Measurements from ENCODE around the gene HSD17B2. TPM values are rescaled to one million over a fixed set of nuclear protein-coding genes. Genes with fewer than 3 reads are reported as not detected.

Gene HSD17B2
- total and polyA plus RNA-seq, 4 donors = 47.7 to 126 (median 103) TPM

DNA sequence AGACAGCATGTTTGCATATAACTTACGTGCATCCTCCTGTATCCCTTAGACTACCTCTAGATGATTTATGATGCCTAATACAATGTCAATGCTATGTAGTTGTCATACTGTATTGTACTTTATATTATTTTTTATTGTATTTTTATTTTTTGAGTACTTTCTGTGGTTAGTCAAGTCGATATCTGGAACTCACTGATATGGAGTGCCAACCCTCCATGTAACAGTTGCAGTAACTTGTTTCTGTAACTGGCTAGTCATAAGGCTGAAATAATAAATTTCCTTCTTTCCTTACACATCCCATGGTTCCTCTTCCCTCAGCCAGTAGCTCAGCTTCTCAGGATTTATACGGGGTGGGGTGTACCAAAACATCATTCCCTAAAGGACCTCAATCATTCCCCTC, 111.5 kb downstream of the HSD17B2 start:
- Histone ChIP-seq H3K4me3 (ENCODE audit: low read depth in 1 of 3, low read length in 3 of 3) (no peak overlapping the region), H3K36me3 (ENCODE audit: control insufficient read depth in 4 of 4, insufficient read depth in 3 of 4, low read depth in 1 of 4, low read length in 3 of 4) (peaks cover 0 to 19% (median 13%) of the 10 kb centered on the region in 4 donors), H3K9me3 (ENCODE audit: control insufficient read depth in 4 of 4, low read length in 3 of 4) (peaks cover 0 to 3% (median 0%) of the 10 kb centered on the region in 4 donors), H3K27me3 (ENCODE audit: control insufficient read depth in 4 of 4, insufficient read depth in 4 of 4, low read length in 3 of 4) (no peaks in the 10 kb centered on the region), H3K9ac (ENCODE audit: low read depth in 1 of 2, low read length in 2 of 2) (no peak overlapping the region), H3K4me1 (ENCODE audit: control insufficient read depth in 4 of 4, insufficient read depth in 4 of 4, low read length in 3 of 4) (no peaks in the 10 kb centered on the region), H3K27ac (ENCODE audit: low read depth in 1 of 2, low read length in 2 of 2) (no peak overlapping the region)
- WGBS = 64% methylated on average over 3 of the region's 3 CpGs
- DNase-seq (ENCODE audit: low spot score) = no peak
- no peak for TF ChIP-seq SP1 (IDR thresholded peaks at IDR 0.05)
- TF ChIP-seq, protein P1, sequence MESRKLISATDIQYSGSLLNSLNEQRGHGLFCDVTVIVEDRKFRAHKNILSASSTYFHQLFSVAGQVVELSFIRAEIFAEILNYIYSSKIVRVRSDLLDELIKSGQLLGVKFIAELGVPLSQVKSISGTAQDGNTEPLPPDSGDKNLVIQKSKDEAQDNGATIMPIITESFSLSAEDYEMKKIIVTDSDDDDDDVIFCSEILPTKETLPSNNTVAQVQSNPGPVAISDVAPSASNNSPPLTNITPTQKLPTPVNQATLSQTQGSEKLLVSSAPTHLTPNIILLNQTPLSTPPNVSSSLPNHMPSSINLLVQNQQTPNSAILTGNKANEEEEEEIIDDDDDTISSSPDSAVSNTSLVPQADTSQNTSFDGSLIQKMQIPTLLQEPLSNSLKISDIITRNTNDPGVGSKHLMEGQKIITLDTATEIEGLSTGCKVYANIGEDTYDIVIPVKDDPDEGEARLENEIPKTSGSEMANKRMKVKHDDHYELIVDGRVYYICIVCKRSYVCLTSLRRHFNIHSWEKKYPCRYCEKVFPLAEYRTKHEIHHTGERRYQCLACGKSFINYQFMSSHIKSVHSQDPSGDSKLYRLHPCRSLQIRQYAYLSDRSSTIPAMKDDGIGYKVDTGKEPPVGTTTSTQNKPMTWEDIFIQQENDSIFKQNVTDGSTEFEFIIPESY (IDR thresholded peaks at IDR 0.05) = no peak

DNA sequence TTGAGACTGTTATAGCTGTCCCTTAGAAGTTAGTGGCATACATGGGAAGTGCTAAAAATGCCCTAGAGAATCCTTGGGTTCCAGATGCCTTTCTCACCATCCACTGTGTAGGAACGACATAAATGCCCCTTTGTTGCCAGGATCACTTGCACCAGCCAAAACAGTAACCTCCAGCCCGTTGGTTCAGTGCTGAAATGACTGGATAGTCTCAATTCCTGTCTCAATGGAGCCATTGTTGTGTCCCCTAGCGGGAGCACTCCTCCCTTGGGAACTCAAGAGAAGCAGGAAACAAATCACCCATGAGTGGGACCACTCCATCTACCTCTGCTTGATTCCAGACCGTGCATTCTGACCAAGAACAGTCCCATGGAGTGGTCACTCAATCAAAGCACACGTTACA, 111.9 kb downstream of the HSD17B2 start:
- 94% methylated on average over 5 of the region's 5 CpGs for WGBS
- Histone ChIP-seq H3K27me3 (ENCODE audit: control insufficient read depth in 4 of 4, insufficient read depth in 4 of 4, low read length in 3 of 4) (no peaks in the 10 kb centered on the region), H3K27ac (ENCODE audit: low read depth in 1 of 2, low read length in 2 of 2) (no peak overlapping the region), H3K36me3 (ENCODE audit: control insufficient read depth in 4 of 4, insufficient read depth in 3 of 4, low read depth in 1 of 4, low read length in 3 of 4) (peaks cover 0 to 19% (median 13%) of the 10 kb centered on the region in 4 donors), H3K4me1 (ENCODE audit: control insufficient read depth in 4 of 4, insufficient read depth in 4 of 4, low read length in 3 of 4) (no peaks in the 10 kb centered on the region), H3K4me3 (ENCODE audit: low read depth in 1 of 3, low read length in 3 of 3) (no peak overlapping the region), H3K9me3 (ENCODE audit: control insufficient read depth in 4 of 4, low read length in 3 of 4) (peaks cover 0 to 3% (median 0%) of the 10 kb centered on the region in 4 donors), H3K9ac (ENCODE audit: low read depth in 1 of 2, low read length in 2 of 2) (no peak overlapping the region)
- TF ChIP-seq EGR1 (IDR thresholded peaks at IDR 0.05; ENCODE audit: low read depth in 2 of 2) (no peak), NR2F2 (IDR thresholded peaks at IDR 0.05) (no peak), FOXA2 (IDR thresholded peaks at IDR 0.05) (no peak), RXRA (IDR thresholded peaks at IDR 0.05) (no peak), HNF4G (IDR thresholded peaks at IDR 0.05) (no peak), RAD21 (IDR thresholded peaks at IDR 0.05) (no peak)
- TF ChIP-seq, protein P2, sequence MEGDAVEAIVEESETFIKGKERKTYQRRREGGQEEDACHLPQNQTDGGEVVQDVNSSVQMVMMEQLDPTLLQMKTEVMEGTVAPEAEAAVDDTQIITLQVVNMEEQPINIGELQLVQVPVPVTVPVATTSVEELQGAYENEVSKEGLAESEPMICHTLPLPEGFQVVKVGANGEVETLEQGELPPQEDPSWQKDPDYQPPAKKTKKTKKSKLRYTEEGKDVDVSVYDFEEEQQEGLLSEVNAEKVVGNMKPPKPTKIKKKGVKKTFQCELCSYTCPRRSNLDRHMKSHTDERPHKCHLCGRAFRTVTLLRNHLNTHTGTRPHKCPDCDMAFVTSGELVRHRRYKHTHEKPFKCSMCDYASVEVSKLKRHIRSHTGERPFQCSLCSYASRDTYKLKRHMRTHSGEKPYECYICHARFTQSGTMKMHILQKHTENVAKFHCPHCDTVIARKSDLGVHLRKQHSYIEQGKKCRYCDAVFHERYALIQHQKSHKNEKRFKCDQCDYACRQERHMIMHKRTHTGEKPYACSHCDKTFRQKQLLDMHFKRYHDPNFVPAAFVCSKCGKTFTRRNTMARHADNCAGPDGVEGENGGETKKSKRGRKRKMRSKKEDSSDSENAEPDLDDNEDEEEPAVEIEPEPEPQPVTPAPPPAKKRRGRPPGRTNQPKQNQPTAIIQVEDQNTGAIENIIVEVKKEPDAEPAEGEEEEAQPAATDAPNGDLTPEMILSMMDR (IDR thresholded peaks at IDR 0.05; ENCODE audit: low read depth, low read length, missing input control) = no peak
- TF ChIP-seq, protein P3, sequence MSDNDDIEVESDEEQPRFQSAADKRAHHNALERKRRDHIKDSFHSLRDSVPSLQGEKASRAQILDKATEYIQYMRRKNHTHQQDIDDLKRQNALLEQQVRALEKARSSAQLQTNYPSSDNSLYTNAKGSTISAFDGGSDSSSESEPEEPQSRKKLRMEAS (IDR thresholded peaks at IDR 0.05) = no peak
- no peak for DNase-seq (ENCODE audit: low spot score)

DNA sequence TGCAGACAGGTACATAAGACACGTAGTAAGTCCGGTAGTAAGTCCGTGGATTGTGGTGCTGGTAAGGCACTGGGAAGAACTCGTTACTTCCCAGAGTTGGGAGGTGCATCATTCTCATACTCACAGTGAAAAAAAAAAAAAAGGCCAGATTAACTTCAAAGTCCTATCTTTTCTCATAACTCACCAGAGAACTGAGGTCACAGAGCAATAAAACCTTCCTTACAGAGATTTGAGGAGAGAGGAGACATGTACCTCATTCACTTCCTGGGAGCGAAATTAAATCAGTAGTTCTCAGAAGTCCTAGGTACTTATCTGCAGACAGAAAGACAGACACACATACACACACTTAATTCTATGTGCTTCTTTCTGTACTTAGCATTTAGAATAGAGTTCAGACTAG, 112.5 kb downstream of the HSD17B2 start:
- H3K9ac ChIP-seq (ENCODE audit: low read depth in 1 of 2, low read length in 2 of 2) = no peak overlapping the region
- H3K4me3 ChIP-seq (ENCODE audit: low read depth in 1 of 3, low read length in 3 of 3) = no peak overlapping the region
- DNase-seq (ENCODE audit: low spot score) = no peak
- WGBS = 98% methylated on average over 5 of the region's 5 CpGs
- no peak for TF ChIP-seq NR2F2 (IDR thresholded peaks at IDR 0.05)
- no peak for TF ChIP-seq FOXA2 (IDR thresholded peaks at IDR 0.05)
- TF ChIP-seq JUND (IDR thresholded peaks at IDR 0.05) = no peak
- no peak for TF ChIP-seq FOXA1 (IDR thresholded peaks at IDR 0.05)
- TF ChIP-seq GABPA (IDR thresholded peaks at IDR 0.05 in 1 of 2, conservative IDR thresholded peaks at IDR 0.05 in 1 of 2) = no peak
- H3K9me3 ChIP-seq (ENCODE audit: control insufficient read depth in 4 of 4, low read length in 3 of 4) = peaks cover 0 to 3% (median 0%) of the 10 kb centered on the region in 4 donors
- H3K27ac ChIP-seq (ENCODE audit: low read depth in 1 of 2, low read length in 2 of 2) = no peak overlapping the region
- H3K4me1 ChIP-seq (ENCODE audit: control insufficient read depth in 4 of 4, insufficient read depth in 4 of 4, low read length in 3 of 4) = no peaks in the 10 kb centered on the region
- H3K27me3 ChIP-seq (ENCODE audit: control insufficient read depth in 4 of 4, insufficient read depth in 4 of 4, low read length in 3 of 4) = no peaks in the 10 kb centered on the region
- peaks cover 0 to 19% (median 13%) of the 10 kb centered on the region in 4 donors for H3K36me3 ChIP-seq (ENCODE audit: control insufficient read depth in 4 of 4, insufficient read depth in 3 of 4, low read depth in 1 of 4, low read length in 3 of 4)

Other genes starting within 250 kb of the HSD17B2 start
- 1 to 10 TPM; 3.0 to 6.5 TPM for gene SDR42E1, start 23.8 kb upstream of the HSD17B2 start, total RNA-seq
- 1 to 10 TPM; 1.9 to 3.5 TPM for gene SDR42E1, start 23.8 kb upstream of the HSD17B2 start, polyA plus RNA-seq
- gene MPHOSPH6, start 135.0 kb downstream of the HSD17B2 start, total RNA-seq = 10 to 100 TPM; 10.1 to 15.1 TPM
- 10 to 100 TPM in 1 of 2 donors, 1 to 10 TPM in 1; 7.3 to 12.4 TPM for gene MPHOSPH6, start 135.0 kb downstream of the HSD17B2 start, polyA plus RNA-seq